Measurements from ENCODE around the gene GPR153.

GRCh38 chr1:6286266-6286665 lies 25.4 kb upstream of the GPR153 start:
- TF ChIP-seq CTCF (IDR thresholded peaks at IDR 0.05), result no peak
- no peak for TF ChIP-seq POLR2A (IDR thresholded peaks at IDR 0.05)
